Hippocampal formation (tissue), 2 donors: Measurements from ENCODE around the gene NR4A3.

Experiments used
- DNase-seq, 2 donors: peaks; one replicate each; lab custom pipeline; 2025; lab: John Stamatoyannopoulos, UW

The NR4A3 gene

DNA sequence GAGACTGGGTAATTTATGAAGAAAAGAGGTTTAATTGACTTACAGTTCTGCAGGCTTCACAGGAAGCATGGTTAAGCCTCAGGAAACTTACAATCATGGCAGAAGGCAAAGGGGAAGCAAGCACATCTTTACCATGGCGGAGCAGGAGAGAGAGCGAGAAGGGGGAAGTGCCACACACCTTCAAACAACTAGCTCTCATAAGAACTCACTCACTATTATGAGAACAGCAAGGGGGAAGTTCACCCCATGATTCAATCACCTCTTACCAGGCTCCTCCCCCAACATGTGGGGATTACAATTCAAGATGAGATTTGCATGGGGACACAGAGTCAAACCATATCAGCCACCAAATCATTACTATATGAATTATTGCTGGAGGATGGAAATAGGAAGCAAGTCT is 54.5 kb downstream of the NR4A3 start:
- no peak for DNase-seq

GRCh38 chr9:99878651-99879050 is 57.0 kb downstream of the NR4A3 start:
- DNase-seq, result no peak

DNA sequence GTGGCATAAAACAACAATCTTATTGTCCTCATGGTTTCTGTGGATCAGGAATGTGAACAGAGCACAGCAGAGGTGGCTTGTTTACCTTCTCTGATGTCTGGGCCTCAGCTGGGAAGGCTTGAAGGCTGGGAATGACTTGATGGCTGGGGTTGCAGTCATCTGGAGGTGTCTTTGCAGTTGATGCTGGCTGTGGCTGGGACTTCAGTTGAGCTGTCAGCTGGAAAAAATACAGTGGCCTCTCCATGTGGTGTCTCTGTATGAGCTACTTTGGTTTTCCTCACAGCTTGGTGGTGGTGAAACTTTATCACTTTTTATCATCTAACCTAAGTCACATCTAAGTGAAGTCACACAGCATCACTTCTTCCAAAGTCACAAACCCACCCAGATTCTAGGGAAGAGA is 60.1 kb downstream of the NR4A3 start:
- no peak for DNase-seq

GRCh38 chr9:99885747-99886146 is 64.1 kb downstream of the NR4A3 start:
- DNase-seq, result no peak

DNA sequence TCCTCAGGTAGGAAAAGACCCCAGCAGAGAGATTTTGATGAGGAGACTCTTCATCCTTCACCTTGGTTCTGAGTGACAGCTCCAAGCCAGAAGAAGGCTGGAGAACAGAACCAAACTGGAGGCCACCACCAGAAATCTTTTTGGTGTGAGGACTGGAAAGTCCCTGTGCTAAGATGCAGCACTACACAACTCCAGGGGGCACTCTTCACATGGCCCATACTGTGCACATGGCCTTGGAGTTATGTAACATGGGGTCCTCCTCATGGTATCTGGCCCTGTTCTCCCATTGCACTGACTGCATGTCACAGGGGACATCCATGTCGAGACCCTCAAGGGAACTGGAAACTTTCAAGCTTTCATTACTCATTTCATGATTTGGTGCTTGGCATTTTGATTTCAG is 67.4 kb downstream of the NR4A3 start:
- no peak for DNase-seq

DNA sequence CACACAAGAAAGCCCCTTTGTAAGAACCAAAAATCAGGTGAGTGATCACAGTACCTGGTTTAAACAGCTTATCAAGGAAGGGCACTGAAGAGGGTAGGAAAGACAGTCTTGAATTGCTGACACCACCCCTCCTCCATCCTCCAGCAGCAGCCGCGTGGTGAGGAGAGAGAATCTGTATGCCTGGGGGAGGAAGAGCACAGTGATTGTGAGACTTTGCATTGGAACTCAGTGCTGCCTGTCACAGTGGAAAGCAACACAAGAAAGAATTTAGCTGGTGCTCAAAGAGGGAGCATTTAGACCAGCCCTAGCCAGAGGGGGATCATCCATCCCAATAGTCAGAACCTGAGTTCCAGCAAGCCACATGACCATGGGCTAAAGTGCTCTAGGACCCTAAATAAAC is 73.1 kb downstream of the NR4A3 start:
- DNase-seq, result no peak

DNA sequence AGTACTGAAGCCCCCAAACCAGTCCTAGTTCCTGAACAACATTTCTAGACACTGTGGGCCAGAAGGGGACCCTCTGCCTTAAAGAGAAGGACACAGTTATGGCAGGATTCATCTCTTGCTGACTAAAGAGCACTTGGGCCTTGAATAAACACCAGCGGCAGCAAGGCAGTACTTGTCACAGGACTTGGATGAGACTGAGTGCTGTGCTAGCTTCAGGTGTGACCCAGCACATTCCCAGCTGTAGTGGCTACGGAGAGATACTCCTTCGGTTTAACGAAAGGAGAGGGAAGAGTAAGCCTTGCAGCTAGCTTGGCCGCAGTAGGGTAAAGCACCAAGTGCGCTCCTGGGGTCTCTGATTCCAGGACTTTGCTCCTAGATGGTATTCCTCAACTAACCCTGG is 73.8 kb downstream of the NR4A3 start:
- DNase-seq, result no peak

GRCh38 chr9:99896119-99896518 is 74.4 kb downstream of the NR4A3 start:
- DNase-seq, result no peak

DNA sequence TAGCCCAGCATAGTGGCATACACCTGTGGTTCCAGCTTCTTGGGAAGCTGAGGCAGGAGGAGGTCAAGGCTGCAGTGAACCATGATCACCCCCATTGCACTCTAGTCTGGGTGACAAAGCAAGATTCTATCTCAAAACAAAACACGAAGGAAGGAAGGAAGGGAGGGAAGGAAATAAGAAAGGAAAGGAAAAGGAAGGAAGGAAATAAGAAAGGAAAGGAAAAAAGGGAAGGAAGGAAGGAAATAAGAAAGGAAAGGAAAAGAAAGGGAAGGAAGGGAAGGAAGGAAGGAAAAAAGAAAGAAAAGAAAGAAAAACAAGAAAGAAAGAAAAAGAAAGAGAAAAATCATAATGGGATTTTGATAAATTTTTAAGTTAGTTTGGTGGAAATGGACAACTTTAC is 81.7 kb downstream of the NR4A3 start:
- no peak for DNase-seq

DNA sequence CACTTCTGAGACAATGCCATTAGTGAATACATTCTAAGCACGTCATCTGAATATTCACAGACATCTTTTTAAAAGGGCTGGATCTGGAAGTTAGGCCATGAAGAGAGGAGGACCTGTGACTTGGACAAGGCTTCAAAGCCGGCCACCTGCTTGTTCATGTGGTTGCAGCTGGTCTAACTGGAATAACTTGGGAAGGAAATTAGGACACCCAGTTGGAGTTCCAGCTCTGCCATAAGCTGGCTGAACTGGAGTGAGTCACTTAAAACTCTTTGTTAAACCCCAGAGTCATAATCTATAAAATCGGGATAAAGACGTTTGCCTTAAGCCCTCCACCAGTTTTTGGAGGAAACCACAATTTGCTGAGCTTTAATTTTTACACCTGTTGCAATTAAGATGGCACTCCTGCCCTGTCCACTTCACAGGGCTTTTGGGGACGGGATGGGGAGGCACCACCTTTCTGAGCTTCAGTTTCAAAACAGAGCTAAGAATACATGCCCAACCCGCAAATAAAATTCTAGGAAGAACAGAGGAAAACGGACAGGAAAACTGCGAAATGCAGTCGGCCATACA is 84.2 kb downstream of the NR4A3 start:
- DNase-seq, result no peak

DNA sequence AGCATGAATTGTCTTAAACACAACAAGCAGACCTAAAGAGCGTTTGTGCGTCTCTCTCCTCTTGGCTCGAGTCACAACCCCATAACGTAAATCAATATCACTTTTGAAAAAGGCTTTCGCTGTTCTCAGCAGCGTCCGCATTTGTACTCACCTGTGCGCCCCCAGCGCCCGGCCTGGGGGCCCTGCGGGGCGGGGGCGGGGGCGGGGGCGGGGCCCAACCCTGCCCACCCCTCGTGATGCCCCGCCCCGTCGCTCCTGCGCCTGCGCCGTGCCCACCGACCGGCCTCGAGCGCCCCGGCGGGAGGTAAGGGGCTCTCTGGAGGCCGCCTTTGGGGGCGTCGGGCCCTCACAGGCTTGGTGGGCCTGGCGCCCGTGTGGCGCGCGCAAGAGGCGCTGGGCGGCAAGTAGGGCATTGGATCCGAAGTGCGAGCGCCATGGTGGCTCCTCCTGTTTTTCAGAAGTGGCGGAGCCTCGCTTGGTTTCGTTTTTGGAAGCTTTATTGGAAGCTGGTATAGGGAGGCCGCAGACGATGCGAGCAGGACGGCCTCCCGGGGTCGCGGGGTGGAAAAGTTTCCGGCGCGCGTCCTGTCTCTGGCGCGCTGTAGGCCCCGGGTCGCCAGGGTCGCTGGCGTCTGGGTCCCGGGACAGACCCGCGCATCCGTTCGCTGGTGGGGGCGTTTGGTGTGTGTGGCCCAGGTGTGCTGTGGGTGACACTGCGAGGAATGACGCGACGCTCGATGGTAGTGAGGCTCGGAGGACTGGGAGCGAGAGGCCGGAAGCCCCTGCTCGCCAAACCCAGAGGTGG is 84.9 kb downstream of the NR4A3 start, which contains the start of gene STX17:
TSS of gene STX17 (plus strand) at position 252 of the 805 bp plus-strand sequence. CDS start 8,586 bp downstream, outside the sequence.
- peak; percentile 22 to 73 for DNase-seq

- no peak for DNase-seq
Measured at GRCh38 chr9:99907208-99907532, 85.5 kb downstream of the NR4A3 start.

DNA sequence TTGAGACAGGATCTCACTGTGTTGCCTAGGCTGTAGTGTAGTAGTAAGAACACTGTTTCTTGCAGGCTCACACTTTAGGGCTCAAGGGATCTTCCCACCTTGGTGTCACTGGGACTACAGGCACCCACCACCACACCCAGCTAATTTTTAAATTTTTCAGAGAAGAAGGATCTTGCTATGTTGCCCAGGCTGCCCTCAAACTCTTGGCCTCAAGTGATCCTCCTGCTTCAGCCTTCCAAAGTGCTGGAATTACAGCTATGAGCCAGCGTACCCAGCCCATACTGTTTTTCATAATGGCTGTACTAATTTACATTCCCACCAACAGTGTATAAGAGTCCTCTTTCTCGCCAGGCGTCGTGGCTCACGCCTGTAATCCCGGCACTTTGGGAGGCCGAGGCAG is 89.9 kb downstream of the NR4A3 start:
- no peak for DNase-seq
